ENCODE measurements around the gene HMX3. TPM values are rescaled to one million over a fixed set of nuclear protein-coding genes. Genes with fewer than 3 reads are reported as not detected.

HMX3 gene
- polyA plus RNA-seq, 1 donor from 2014 or later, result not detected

- no peaks in the 10 kb centered on the region for H3F3A ChIP-seq (ENCODE audit: insufficient read depth, low read length, poor library complexity, severe bottlenecking)
- no peak overlapping the region for H3K4me3 ChIP-seq (ENCODE audit: low read length)
- H3K27me3 ChIP-seq (ENCODE audit: insufficient read depth, low read depth, low read length), result peaks cover 17% of the 10 kb centered on the region
- no peak overlapping the region for H3K27ac ChIP-seq (ENCODE audit: low read length)
- no peaks in the 10 kb centered on the region for H4K20me1 ChIP-seq (ENCODE audit: insufficient read depth)
- no peak overlapping the region for H2AFZ ChIP-seq (ENCODE audit: low read depth, low read length)
- no peak for TF ChIP-seq SMC3 (conservative IDR thresholded peaks at IDR 0.05; ENCODE audit: poor library complexity)
- no peak for TF ChIP-seq MXI1 (conservative IDR thresholded peaks at IDR 0.05; ENCODE audit: poor library complexity, severe bottlenecking)
- no peak for TF ChIP-seq CTCF (IDR thresholded peaks at IDR 0.05; ENCODE audit: poor library complexity, severe bottlenecking)
- no peak for TF ChIP-seq TAF1 (IDR thresholded peaks at IDR 0.05; ENCODE audit: low read depth)
- no peak for TF ChIP-seq REST (IDR thresholded peaks at IDR 0.05; ENCODE audit: borderline replicate concordance)
- TF ChIP-seq EP300 (conservative IDR thresholded peaks at IDR 0.05; ENCODE audit: poor library complexity, severe bottlenecking), result no peak
- no peak for TF ChIP-seq EZH2 (IDR thresholded peaks at IDR 0.05; ENCODE audit: borderline replicate concordance, insufficient read depth, low read length, poor library complexity, severe bottlenecking)
- no peak for TF ChIP-seq RAD21 (conservative IDR thresholded peaks at IDR 0.05)
- no peak for TF ChIP-seq POLR2AphosphoS5 (IDR thresholded peaks at IDR 0.05)
- H3K9me3 ChIP-seq (ENCODE audit: low read length), result no peaks in the 10 kb centered on the region
- H3K9ac ChIP-seq (ENCODE audit: low read length), result no peak overlapping the region
- no peaks in the 10 kb centered on the region for H3K9me2 ChIP-seq (ENCODE audit: insufficient read depth, low read length)
- no peaks in the 10 kb centered on the region for H3K79me2 ChIP-seq (replicated peaks; ENCODE audit: insufficient read depth, low read length)
- H3K36me3 ChIP-seq (ENCODE audit: insufficient read depth, low read length), result no peaks in the 10 kb centered on the region
- no peak overlapping the region for H3K4me2 ChIP-seq (ENCODE audit: low read length)
Observed at GRCh38 chr10:123096452-123096851, 39.3 kb upstream of the HMX3 start.

GRCh38 chr10:123097039-123097438 is 38.7 kb upstream of the HMX3 start:
- H4K20me1 ChIP-seq (ENCODE audit: insufficient read depth), result no peaks in the 10 kb centered on the region
- H3K4me2 ChIP-seq (ENCODE audit: low read length), result no peak overlapping the region
- no peaks in the 10 kb centered on the region for H3K79me2 ChIP-seq (replicated peaks; ENCODE audit: insufficient read depth, low read length)
- TF ChIP-seq EP300 (conservative IDR thresholded peaks at IDR 0.05; ENCODE audit: poor library complexity, severe bottlenecking) (no peak), TAF1 (IDR thresholded peaks at IDR 0.05; ENCODE audit: low read depth) (no peak), MXI1 (conservative IDR thresholded peaks at IDR 0.05; ENCODE audit: poor library complexity, severe bottlenecking) (no peak), CTCF (IDR thresholded peaks at IDR 0.05; ENCODE audit: poor library complexity, severe bottlenecking) (no peak), POLR2AphosphoS5 (IDR thresholded peaks at IDR 0.05) (no peak), RAD21 (conservative IDR thresholded peaks at IDR 0.05) (no peak), REST (IDR thresholded peaks at IDR 0.05; ENCODE audit: borderline replicate concordance) (no peak), EZH2 (IDR thresholded peaks at IDR 0.05; ENCODE audit: borderline replicate concordance, insufficient read depth, low read length, poor library complexity, severe bottlenecking) (no peak), SMC3 (conservative IDR thresholded peaks at IDR 0.05; ENCODE audit: poor library complexity) (no peak)
- no peak overlapping the region for H3K4me3 ChIP-seq (ENCODE audit: low read length)
- H3K27ac ChIP-seq (ENCODE audit: low read length), result no peak overlapping the region
- H3K36me3 ChIP-seq (ENCODE audit: insufficient read depth, low read length), result no peaks in the 10 kb centered on the region
- no peaks in the 10 kb centered on the region for H3F3A ChIP-seq (ENCODE audit: insufficient read depth, low read length, poor library complexity, severe bottlenecking)
- H3K9me3 ChIP-seq (ENCODE audit: low read length), result no peaks in the 10 kb centered on the region
- H3K9ac ChIP-seq (ENCODE audit: low read length), result no peak overlapping the region
- no peaks in the 10 kb centered on the region for H3K9me2 ChIP-seq (ENCODE audit: insufficient read depth, low read length)
- no peak overlapping the region for H2AFZ ChIP-seq (ENCODE audit: low read depth, low read length)
- H3K27me3 ChIP-seq (ENCODE audit: insufficient read depth, low read depth, low read length), result peaks cover 17% of the 10 kb centered on the region
